NCI-H1694 (cell line): ENCODE measurements around the gene OTOG.

Experiments
- DNase-seq: peaks from one replicate; lab custom pipeline; 2025; lab: John Stamatoyannopoulos, UW

The OTOG gene

GRCh38 chr11:17541330-17541885, 5.7 kb upstream of the OTOG start:
- no peak for DNase-seq

GRCh38 chr11:17542249-17542648, 4.8 kb upstream of the OTOG start:
- no peak for DNase-seq

GRCh38 chr11:17543041-17543440, 4.0 kb upstream of the OTOG start:
- DNase-seq = no peak

GRCh38 chr11:17543574-17544180, 3.4 kb upstream of the OTOG start:
- no peak for DNase-seq

- DNase-seq = no peak
Measured at GRCh38 chr11:17544181-17544622, 2.9 kb upstream of the OTOG start, which contains the start of gene USH1C. Gene USH1C (minus strand): TSS chr11:17544416. CDS start chr11:17544307, 109 bp downstream.

GRCh38 chr11:17546240-17546639, 819 bp upstream of the OTOG start:
- no peak for DNase-seq

GRCh38 chr11:17547932-17548331, 873 bp downstream of the OTOG start:
- DNase-seq = no peak

- no peak for DNase-seq
Measured at GRCh38 chr11:17548444-17548843, 1.4 kb downstream of the OTOG start.

GRCh38 chr11:17550450-17551346, 3.6 kb downstream of the OTOG start:
- no peak for DNase-seq

GRCh38 chr11:17551347-17552040, 4.4 kb downstream of the OTOG start:
- DNase-seq = no peak

- no peak for DNase-seq
Measured at GRCh38 chr11:17552041-17552355, 4.9 kb downstream of the OTOG start.

GRCh38 chr11:17552392-17553248, 5.6 kb downstream of the OTOG start:
- DNase-seq = no peak

- no peak for DNase-seq
Measured at GRCh38 chr11:17553249-17553546, 6.1 kb downstream of the OTOG start.

- DNase-seq = no peak
Measured at GRCh38 chr11:17554487-17554886, 7.4 kb downstream of the OTOG start.

- no peak for DNase-seq
Measured at GRCh38 chr11:17556999-17557398, 9.9 kb downstream of the OTOG start.

- DNase-seq = no peak
Measured at GRCh38 chr11:17558025-17558780, 11.1 kb downstream of the OTOG start.

- no peak for DNase-seq
Measured at GRCh38 chr11:17558916-17559315, 11.9 kb downstream of the OTOG start.

GRCh38 chr11:17559341-17560087, 12.5 kb downstream of the OTOG start:
- DNase-seq = no peak

- no peak for DNase-seq
Measured at GRCh38 chr11:17560281-17561110, 13.4 kb downstream of the OTOG start.

GRCh38 chr11:17561111-17561415, 14.0 kb downstream of the OTOG start:
- no peak for DNase-seq
